Left hindlimb (tissue), 1 donor: ENCODE results near the gene SRP54.
"Not testable (repeated sequence)": the region's sequence is repeated elsewhere in the genome, so short reads cannot be mapped to it uniquely, and the experiment has no call there.

Source experiments
- DNase-seq: peaks from one replicate; pipeline ENCODE4 v3.0.0-alpha.2; 2018

SRP54 gene

DNA sequence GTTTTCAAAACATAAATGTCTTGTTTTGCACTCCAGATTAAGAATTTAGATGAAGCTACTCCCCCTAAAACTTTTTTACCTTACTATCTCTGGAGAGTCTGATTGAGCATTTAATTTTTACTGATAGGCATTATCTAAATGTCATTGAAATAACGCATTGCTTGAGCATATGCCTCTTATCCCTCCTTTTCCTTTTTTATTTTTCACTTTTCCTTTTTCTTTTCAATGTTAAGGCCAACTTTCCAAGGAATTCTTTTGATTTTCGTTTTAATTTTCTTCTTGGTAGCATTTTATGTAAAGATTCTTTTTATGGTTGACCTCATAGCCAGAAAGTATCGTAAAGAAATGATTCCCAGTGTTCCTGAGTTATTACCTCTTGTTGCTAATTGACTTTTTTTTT lies 2.9 kb downstream of the SRP54 start:
- DNase-seq, result no peak

DNA sequence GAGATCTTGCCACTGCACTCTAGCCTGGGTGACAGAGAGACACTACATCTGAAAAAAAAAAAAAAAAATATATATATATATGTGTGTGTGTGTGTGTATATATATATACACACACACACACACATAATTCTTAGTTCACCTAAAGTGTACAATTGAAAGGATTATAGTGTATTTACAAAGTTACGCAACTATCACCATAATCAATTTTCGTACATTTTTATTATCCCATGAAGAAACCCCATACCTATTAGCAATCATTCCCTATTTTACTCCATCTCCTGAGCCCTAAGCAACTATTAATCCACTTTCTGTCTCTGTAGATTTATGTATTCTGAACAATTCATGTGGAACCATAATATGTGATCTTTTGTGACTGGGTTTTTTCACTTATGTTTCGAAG lies 4.4 kb downstream of the SRP54 start:
- no peak for DNase-seq

DNA sequence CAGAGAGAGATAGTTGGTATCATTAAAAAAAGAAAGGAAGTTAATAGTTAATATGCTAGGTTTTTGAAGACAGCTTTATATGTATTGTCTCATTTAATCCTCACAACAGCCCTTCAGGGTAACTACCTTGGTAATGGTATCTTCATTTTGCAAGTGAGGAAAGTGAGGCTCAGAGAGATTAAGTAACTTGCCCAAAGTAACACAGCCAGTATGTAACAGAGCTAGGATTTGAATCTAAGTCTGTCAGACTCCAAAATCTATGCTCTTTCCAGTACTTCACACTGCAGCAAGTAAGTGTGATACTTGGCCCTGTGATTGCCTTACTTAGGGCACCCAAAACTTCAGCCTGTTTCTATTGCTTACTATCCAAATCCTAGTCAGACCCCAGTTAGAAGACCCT lies 7.0 kb downstream of the SRP54 start:
- no peak for DNase-seq

DNA sequence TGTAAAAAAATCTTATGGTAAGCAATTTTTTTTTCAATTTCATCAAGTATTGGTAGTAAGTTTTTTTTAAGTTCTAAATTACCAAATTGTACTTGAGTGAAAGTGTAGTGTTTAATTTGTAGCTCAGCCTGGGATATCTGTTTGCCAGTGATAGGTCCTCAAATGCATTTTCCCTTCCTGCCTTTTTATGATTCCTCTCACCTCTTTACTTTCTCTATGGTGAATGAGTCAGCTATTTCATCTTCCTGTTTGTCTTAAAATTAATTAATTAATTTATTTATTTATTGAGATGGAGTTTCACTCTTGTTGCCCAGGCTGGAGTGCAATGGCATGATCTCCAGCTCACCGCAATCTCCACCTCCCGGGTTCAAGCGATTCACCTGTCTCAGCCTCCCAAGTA lies 10.6 kb downstream of the SRP54 start:
- no peak for DNase-seq

DNA sequence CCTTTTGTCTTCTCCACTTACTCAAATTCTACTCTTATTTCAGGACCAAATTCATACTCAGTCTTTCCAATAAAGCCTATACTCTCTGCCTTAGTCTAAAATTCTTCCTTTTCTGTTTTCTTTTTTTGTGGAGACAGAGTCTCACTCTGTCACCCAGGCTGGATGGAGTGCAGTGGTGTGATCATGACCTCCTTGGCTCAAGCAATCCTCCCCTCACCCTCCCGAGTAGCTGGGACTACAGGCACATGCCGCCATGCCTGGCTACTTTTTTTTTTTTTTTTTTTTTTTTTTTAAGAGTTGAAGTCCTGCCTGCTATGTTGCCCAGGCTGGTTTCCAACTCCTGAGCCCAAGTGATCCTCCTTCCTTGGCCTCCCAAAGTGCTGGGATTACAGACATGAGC lies 11.9 kb downstream of the SRP54 start:
- DNase-seq, result no peak

DNA sequence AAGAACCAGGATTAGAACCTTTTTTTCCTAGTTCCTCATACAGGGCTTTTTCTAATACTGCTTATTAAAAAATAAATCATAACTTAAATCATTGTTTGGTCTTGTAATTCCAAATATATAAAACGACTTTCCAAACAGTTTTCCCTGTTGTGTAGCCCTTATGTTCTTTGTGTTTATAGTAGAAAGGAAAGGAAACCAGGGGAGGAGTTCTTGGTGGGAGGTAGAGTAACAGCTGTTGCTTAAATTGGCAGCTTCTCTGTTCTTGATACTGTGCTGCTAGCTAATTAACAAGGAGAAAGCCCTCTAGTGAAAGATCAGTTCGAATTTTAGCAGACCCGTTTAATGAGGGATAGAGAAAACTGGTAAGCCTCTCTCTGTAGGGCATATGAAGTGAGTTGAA lies 15.0 kb downstream of the SRP54 start:
- no peak for DNase-seq

DNA sequence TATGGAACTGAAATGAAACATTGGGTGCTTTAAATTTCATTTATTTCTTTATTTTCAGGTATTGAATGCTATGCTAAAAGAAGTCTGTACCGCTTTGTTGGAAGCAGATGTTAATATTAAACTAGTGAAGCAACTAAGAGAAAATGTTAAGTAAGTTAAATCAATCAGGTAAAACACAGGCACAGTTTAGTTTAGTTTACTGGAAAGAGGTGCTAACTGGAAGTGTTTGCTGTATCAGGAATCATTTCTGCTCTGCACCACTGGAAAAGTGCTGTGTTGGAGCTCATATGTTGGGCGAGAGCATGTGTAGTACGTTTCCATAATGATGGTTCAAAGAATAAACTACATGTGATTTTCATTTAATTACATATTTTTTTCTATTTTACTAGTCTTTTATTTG lies 16.7 kb downstream of the SRP54 start:
- DNase-seq, result no peak

DNA sequence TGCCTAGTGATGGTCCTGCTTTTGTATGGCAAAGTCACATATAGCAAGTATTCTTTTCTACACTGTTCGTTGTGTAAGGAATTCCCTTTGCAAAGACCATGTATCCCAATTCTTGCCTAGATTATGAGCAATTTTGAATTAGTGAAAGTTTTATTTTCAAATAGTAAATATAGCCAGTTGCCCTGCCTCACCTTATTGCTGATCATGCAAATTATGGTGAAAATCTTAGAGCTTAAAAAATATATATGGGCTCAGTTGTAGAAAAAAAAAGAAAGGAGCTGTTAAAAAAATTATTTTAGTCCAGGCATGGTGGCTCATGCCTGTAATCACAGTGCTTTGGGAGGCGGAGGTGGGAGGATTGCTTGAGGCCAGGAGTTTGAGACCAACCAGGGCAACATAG lies 18.8 kb downstream of the SRP54 start:
- DNase-seq, result no peak

DNA sequence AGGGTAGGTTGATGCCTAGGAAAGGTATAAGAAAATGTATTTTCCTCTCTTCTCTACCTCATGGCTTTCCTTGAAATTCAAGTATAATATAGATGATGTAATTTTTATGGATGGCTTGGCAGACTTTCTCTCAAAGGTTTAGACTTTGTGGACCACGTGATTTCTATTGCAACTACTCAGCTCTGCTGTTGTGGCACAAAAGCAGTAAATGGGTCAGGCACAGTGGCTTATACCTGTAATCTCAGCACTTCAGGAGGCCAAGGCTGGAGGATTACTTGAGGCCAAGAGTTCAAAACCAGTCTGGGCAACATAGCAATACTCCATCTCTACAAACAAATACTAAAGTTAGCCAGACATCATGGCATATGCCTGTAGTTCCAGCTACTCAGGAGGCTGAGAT lies 22.0 kb downstream of the SRP54 start:
- no peak for DNase-seq

DNA sequence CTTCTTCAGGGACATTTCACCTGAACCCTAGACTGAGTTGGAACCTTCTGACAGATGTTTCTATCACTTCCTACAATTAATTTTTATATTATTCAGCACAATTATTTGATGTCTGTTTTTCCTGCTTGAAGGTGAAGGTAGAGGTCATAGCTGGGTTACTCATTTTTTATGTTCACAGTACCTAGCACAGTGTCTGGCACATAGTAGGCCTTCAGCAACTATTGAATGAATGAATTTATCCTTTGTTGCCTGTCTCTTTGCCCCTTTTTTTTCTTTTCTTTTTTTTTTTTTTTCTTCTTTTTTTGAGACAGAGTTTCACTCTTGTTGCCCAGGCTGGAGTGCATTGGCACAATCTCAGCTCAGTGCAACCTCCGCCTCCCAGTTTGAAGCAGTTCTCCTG lies 33.8 kb downstream of the SRP54 start:
- DNase-seq, result no peak

DNA sequence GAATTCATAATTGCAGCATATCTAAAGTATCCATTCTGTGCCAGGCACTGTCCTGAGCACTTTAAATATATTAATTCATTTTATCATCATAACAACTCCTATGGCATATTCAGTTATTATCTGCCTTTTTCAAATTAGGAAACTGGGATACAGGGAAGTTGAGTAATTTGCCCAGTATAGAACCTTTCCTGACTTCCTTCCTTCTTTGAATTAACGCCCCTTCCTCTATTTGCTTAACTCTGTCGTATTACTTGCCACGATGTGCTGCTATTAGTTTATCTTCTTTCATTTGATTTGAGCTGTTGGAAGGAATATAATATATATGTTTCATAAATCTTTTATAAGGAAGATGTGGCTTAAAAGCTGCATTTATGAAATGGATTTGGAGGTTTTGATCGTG lies 37.9 kb downstream of the SRP54 start:
- DNase-seq, result no peak

DNA sequence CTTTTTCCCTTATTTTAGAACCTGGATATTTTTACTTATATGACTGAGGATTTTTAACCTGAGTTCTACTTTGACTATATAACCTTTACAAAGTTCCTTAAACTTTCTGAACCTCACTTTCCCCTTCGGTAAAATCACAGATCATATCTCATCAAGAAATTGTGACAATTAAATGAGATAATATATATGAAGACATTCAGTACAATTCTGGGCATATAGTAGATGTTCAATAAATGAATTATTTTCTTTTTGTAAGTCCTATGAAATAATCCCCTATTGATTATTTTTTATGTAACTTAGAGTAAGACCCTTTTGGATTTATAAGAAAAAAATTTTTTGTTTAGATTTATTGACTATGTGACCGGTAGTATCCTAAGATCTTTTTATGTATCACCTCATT lies 45.6 kb downstream of the SRP54 start:
- no peak for DNase-seq

DNA sequence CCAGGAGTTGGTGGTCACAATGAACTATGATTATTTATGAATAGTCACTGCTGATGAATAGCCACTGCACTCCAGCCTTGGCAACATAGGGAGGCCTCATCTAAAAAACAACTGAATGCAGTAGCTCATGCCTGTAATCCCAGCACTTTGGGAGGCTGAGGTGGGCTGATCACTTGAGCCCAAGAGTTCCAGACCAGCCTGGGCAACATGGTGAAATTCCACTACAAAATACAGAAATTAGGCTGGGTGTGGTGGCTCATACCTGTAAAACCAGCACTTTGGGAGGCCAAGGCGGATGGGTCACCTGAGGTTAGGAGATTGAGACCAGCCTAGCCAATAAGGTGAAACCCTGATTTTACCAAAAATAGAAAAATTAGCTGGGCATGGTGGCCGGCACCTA lies 49.8 kb downstream of the SRP54 start:
- no peak for DNase-seq

DNA sequence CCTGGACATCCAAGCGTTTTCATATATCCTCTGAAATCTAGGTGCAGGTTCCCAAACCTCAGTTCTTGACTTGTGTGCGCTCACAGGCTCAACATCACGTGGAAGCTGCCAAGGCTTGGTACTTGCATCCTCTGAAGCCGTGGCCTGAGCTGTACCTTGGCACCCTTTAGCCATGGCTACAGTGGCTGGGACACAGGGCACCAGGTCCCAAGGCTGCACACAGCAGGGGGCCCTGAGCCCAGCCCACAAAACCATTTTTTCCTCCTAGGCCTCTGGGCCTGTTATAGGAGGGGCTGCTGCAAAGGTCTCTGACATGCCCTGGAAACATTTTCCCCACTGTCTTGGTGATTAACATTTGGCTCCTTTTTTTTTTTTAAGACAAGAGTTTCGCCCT lies 51.6 kb downstream of the SRP54 start:
- DNase-seq, result no peak

DNA sequence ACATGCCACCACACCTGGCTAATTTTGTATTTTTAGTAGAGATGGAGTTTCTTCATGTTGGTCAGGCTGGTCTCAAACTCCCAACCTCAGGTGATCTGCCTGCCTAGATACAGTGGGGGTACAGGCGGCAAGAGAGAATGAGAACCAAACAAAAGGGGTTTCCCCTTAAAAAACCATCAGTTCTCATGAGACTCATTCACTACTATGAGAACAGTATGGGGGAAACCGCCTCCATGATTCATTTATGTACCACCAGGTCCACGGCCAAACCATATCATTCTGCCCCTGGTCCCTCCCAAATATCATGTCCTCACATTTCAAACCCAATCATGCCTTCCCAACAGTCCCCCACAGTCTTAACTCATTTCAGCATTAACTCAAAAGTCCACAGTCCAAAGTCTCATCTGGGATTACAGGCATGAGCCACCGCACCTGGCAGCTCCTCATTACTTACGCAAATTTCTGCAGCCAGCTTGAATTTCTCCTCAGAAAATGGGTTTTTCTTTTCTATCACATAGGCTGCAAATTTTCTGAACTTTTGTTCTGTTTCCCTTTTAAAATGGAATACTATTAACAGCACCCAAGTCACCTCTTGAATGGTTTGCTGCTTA lies 52.3 kb downstream of the SRP54 start:
- DNase-seq, result not testable (repeated sequence)

DNA sequence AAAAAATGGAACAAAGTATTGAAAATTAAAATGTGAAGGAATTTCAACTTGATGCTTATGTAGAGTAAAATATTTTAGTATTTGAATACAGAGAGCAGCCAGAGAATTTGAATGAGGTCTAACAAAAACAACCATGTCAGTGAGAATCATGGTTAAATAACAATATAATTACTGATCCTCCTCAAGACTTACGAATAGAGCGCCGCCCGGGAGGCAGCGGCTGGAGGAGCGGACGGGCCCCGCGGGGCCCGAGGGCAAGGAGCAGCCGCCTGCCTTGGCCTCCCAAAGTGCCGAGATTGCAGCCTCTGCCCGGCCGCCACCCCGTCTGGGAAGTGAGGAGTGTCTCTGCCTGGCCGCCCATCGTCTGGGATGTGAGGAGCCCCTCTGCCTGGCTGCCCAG lies 55.5 kb downstream of the SRP54 start:
- DNase-seq, result not testable (repeated sequence)

DNA sequence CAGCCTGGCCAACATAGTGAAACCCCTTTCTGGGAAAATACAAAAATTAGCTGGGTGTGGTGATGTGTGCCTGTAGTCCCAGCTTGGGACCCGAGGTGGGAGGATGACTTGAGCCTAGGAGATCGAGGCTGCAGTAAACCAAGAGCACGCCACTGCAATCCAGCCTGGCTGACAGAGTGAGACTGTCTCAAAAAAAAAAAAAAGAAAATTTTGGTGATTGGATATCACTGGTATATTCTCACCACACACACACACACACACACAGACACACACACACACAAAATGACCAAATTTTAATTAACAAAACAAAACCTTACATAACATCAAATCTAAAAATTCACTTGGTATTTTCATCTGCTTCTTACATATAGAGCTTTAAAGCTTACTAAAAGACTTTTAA lies 59.8 kb downstream of the SRP54 start:
- DNase-seq, result no peak

DNA sequence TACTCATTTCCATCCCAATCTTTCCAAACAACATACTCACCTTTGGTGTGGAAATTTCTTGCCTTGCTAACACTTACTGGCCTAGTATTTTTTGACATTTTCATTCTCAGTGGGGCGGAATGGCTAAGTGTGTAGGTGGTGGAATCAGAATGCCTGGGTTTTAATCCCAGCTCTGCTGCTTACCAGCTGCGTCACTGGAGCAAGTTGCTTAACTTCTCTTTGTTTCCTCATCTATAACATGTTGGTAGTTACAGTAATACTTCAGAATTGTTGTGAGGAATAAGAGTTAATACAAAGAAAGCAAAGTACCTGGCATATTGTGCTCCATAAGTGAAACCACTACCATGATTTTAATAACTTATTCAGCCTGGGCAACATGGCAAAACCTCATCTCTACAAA lies 60.3 kb downstream of the SRP54 start:
- no peak for DNase-seq

DNA sequence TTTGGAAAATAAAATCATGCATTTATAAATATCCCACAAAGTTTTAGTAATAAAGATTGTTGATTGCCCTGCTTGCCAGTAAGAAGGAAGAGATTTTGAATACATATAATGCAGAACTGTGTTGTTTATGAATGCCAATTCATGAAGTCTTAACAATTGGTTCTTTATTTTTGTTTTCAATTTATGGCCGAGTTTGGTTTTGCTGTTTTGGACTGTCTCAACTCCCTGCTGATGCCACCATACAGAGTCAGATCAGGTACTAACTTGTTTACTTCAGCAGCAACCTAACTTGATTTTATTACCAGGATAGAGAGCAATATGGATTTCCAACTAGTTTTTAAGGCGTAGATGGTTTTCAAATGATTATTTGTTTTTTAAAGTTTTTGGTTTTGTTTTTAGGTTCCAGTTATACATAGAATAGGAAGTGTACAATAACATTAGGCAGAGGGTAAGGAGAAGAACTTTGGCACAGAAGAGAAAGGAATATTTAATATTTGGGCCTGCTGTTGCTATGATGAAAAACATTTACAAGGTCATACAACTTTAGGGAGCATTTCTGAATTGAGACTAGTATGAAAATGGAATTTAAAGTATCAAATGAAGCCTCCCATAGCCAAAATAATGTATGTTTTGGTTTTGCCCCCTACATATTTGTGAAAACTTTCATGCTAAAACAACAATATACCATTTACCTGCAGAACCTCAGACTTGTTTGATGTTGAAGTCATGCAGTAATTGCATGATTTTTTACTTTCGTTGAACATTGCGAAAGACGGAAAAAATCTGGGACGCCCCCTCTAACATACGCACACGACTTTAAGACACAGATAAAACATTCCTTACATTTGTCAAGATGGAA lies 62.4 kb downstream of the SRP54 start:
- DNase-seq, result no peak

DNA sequence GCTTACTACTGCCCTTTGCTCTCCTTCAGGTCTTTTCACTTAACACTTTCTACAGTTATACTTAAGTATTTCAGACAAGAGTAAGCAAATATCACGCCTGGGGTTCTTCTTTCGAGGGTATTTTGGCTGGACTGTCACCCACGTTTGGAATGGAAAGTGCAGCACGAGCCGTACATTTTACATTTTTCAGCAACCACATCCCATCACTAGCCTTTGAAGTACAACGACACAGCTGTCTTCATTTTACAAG lies 62.9 kb downstream of the SRP54 start:
- no peak for DNase-seq

DNA sequence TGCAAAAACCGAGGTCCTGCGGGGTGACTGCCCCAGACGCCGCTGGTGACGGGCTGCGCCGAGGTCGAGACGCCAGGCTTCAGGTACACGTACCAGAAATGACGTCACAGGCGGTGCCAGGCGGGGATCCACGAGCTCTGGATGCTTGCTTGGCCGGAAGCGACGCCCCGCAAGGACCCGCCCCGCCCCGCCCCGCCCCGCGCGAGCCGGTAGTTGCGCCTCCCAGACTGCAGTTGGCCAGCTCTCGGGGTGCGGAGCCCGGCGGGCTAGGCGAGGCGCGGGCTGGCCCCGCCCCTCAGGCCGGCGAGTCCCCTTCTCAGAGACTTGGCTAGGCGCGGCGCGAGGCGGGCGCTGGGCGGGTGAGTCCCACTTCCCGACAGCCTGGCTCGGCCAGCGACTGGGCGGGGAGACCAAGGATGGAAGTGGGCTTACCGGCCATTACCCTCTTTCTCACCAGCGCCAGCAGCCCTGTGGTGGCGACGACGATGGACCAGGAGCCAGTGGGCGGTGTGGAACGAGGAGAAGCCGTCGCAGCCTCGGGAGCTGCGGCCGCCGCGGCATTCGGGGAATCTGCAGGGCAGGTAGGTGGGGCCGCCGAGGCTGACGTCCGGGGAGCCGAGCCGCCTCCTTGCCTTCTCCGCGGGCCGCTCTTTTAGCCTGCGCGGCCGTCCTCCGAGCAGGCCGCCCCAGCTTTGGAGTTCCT lies 63.4 kb downstream of the SRP54 start, which contains the start of gene FAM177A1:
Gene FAM177A1, plus strand, starts transcription at position 225 of the 703 bp plus-strand sequence. Its CDS starts 192 bp downstream, at position 417.
- peak; percentile 99 for DNase-seq

DNA sequence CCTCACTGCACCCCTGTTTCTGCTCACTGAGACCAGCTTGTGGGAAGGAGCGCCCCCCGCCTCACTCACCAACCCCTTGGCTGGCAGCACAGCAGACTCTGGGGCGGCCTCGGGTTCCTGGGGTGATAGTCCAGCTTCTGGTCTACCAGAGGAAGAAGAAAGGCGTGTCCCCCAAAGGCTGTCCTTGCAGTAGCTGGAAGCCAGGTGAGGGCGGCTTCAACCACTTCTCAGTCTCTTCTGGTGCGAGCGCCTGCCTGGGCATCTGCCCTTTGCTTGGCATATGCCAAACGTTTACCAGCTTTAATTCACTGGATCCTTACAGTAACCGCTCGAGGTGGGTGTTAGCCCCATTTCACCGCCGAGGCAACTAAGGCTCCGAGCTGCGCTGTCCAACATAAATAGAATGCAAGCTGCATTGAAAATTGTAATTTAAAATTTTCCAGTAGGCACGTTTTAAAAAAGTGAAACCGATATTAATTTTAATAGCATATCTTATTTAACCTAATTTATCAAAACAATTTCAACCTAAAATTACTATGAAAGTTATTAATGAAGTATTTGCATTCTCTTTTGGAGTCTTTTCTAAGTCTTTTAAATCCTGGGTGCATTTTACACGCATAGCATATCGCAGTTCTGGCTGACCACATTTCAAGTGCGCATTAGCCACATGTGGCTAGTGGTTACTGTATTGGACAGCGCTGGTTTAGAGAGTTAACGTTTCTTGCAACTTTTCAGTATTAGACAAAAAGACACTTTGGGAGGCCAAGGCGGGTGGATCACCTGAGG lies 64.2 kb downstream of the SRP54 start:
- no peak for DNase-seq

DNA sequence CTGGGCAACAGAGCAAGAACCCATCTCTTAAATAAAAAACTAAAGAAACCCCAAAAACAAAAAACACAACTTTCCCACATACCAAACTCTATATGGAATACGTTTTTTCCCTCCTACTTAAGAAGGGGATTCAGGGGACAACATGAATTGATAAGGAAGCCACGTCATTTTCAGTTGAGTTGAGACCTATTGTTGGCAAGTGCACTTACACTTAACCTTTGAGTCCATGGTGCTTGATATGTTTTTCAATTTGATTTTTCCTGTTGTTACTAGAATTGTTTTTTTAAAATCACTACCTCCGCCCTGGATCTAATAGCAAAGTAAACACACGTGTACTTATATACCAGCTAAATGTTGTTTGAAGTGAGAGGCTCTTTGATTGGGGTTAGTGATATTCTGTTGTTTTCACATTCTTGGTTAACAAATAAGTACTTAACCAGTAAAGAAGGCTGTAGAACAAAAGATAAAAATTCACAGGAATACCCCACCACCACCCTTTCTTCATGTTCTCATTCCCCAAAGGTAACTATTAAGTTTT lies 65.3 kb downstream of the SRP54 start:
- DNase-seq, result no peak
